GM23248 (cell line): ENCODE data around the gene HSD17B12. TPM values are rescaled to one million over a fixed set of nuclear protein-coding genes. Genes with fewer than 3 reads are reported as not detected.

ENCODE experiments used
- DNase-seq: peaks from one replicate; pipeline ENCODE4 v3.0.0-alpha.2; 2015
- H2AFZ ChIP-seq: fragments of 200-600 bp; sonication (generic); 2 replicates; pipeline ENCODE4 v1.6.1; 2016; ENCODE audit warnings: antibody characterized with exemption
- H3F3A ChIP-seq: fragments of 200-600 bp; sonication (generic); 2 replicates; pipeline ENCODE4 v1.6.1; 2016; ENCODE audit warnings: mild to moderate bottlenecking, antibody characterized with exemption, mixed run types; ENCODE audit not compliant: insufficient read depth
- H3K27ac ChIP-seq: fragments of 200-600 bp; sonication (generic); 2 replicates; pipeline ENCODE4 v1.5.1; 2016; ENCODE audit warnings: mild to moderate bottlenecking
- H3K27me3 ChIP-seq: fragments of 200-600 bp; sonication (generic); replicated peaks from 2 replicates; pipeline ENCODE4 v1.6.1; 2016; ENCODE audit warnings: mild to moderate bottlenecking; ENCODE audit not compliant: insufficient read depth
- H3K36me3 ChIP-seq: fragments of 200-600 bp; sonication (generic); 2 replicates; pipeline ENCODE4 v1.6.1; 2016; ENCODE audit warnings: low read depth, mild to moderate bottlenecking
- H3K4me1 ChIP-seq: fragments of 200-600 bp; sonication (generic); 2 replicates; pipeline ENCODE4 v1.6.1; 2016; ENCODE audit warnings: mild to moderate bottlenecking; ENCODE audit not compliant: insufficient read depth
- H3K4me2 ChIP-seq: fragments of 200-600 bp; sonication (generic); one replicate; pipeline ENCODE4 v1.6.1; 2016; ENCODE audit warnings: mild to moderate bottlenecking; ENCODE audit not compliant: unreplicated experiment
- H3K4me3 ChIP-seq: fragments of 200-600 bp; sonication (generic); 2 replicates; pipeline ENCODE4 v1.5.1; 2016; ENCODE audit warnings: mild to moderate bottlenecking
- H3K79me2 ChIP-seq: fragments of 200-600 bp; sonication (generic); 2 replicates; pipeline ENCODE4 v1.6.1; 2016; ENCODE audit warnings: mild to moderate bottlenecking; ENCODE audit not compliant: insufficient read depth
- H3K9ac ChIP-seq: fragments of 200-600 bp; sonication (generic); 2 replicates; pipeline ENCODE4 v1.6.1; 2016; ENCODE audit warnings: mild to moderate bottlenecking
- H3K9me2 ChIP-seq: fragments of 200-600 bp; sonication (generic); 2 replicates; pipeline ENCODE4 v1.6.1; 2016; ENCODE audit warnings: mixed run types, mild to moderate bottlenecking, moderate library complexity; ENCODE audit not compliant: insufficient read depth
- H3K9me3 ChIP-seq: fragments of 200-600 bp; sonication (generic); one replicate; pipeline ENCODE4 v1.6.1; 2017; ENCODE audit warnings: low read depth
- H4K20me1 ChIP-seq: fragments of 200-600 bp; sonication (generic); 2 replicates; pipeline ENCODE4 v1.6.0; 2016; ENCODE audit not compliant: insufficient read depth
- EZH2 ChIP-seq: fragments of 200-600 bp; sonication (generic); IDR thresholded peaks from 2 replicates; pipeline ENCODE4 v1.6.1; 2018; ENCODE audit warnings: antibody characterized with exemption, mild to moderate bottlenecking; ENCODE audit not compliant: insufficient read depth, poor library complexity, severe bottlenecking
- EZH2phosphoT487 ChIP-seq: fragments of 200-600 bp; sonication (generic); IDR thresholded peaks from 2 replicates; pipeline ENCODE4 v1.6.1; 2018; ENCODE audit warnings: antibody characterized with exemption, moderate library complexity, mild to moderate bottlenecking, low read depth; ENCODE audit not compliant: insufficient read depth
- WGBS, 2 experiments: methylation state at CpG; one replicate each; pipeline ENCODE4 v1.1.6; 2015 to 2017; ENCODE audit warnings: low lambda C conversion rate in 2 of 2, low coverage in 1 of 2; ENCODE audit errors: missing lambda C conversion rate in 2 of 2; 5-methylcytosine and 5-hydroxymethylcytosine counted together
- in situ Hi-C: fragments of 300-500 bp; cut with MboI; formaldehyde crosslinking; loops from 2 replicates; pipeline ENCODE4 v1.15.0; 2020
- polyA plus RNA-seq: library from polyadenylated mRNA; unstranded; fragments of >200 nt; fragmentation: Nextera tagmentation; extraction: Ambion mirVana; gene quantifications from 2 replicates; pipeline ENCODE4 v1.2.1, GENCODE V29; 2016
- total RNA-seq: library from RNA; depleted of rRNA; stranded (reverse); fragments of >200 nt; shearing (Covaris generic); gene quantifications from 2 replicates; pipeline ENCODE4 v1.2.3, GENCODE V29; 2014

HSD17B12 gene
- total and polyA plus RNA-seq, 2 experiments from 2014 or later = 105 to 113 TPM

GRCh38 chr11:43871051-43871450 lies 190.5 kb downstream of the HSD17B12 start:
- H4K20me1 ChIP-seq = no peaks in the 10 kb centered on the region
- H3F3A ChIP-seq = peaks cover 19% of the 10 kb centered on the region
- no peaks in the 10 kb centered on the region for H3K79me2 ChIP-seq
- H3K4me3 ChIP-seq = no peak overlapping the region
- no peaks in the 10 kb centered on the region for H3K36me3 ChIP-seq
- H3K9me3 ChIP-seq = no peaks in the 10 kb centered on the region
- peaks cover 13% of the 10 kb centered on the region for H3K27me3 ChIP-seq
- no peak overlapping the region for H3K4me2 ChIP-seq
- H3K27ac ChIP-seq = no peak overlapping the region
- 21 to 22% methylated on average over 2 of the region's 2 CpGs for WGBS, 2 experiments
- no peak overlapping the region for H2AFZ ChIP-seq
- TF ChIP-seq EZH2 = no peak
- no peak for TF ChIP-seq EZH2phosphoT487
- H3K9me2 ChIP-seq = no peaks in the 10 kb centered on the region
- H3K9ac ChIP-seq = no peak overlapping the region
- in situ Hi-C loops = no loop called here
- H3K4me1 ChIP-seq = peaks cover 18% of the 10 kb centered on the region
- DNase-seq = no peak

GRCh38 chr11:43872995-43873394 lies 192.5 kb downstream of the HSD17B12 start:
- in situ Hi-C loops = no loop called here
- H3K9me2 ChIP-seq = no peaks in the 10 kb centered on the region
- H3K9ac ChIP-seq = no peak overlapping the region
- TF ChIP-seq EZH2 (no peak), EZH2phosphoT487 (no peak)
- no peaks in the 10 kb centered on the region for H3K9me3 ChIP-seq
- peaks cover 12% of the 10 kb centered on the region for H3K4me1 ChIP-seq
- no peak for DNase-seq
- no peaks in the 10 kb centered on the region for H4K20me1 ChIP-seq
- H3K27me3 ChIP-seq = peaks cover 13% of the 10 kb centered on the region
- H3K79me2 ChIP-seq = no peaks in the 10 kb centered on the region
- H3K27ac ChIP-seq = no peak overlapping the region
- peaks cover 19% of the 10 kb centered on the region for H3F3A ChIP-seq
- H2AFZ ChIP-seq = no peak overlapping the region
- no peak overlapping the region for H3K4me3 ChIP-seq
- 31 to 35% methylated on average over 7 of the region's 7 CpGs for WGBS, 2 experiments
- no peak overlapping the region for H3K4me2 ChIP-seq
- no peaks in the 10 kb centered on the region for H3K36me3 ChIP-seq

GRCh38 chr11:43874078-43874477 lies 193.5 kb downstream of the HSD17B12 start:
- in situ Hi-C loops = no loop called here

GRCh38 chr11:43874738-43875137 lies 194.2 kb downstream of the HSD17B12 start:
- Histone ChIP-seq H3K9ac (no peak overlapping the region), H2AFZ (no peak overlapping the region), H3K79me2 (no peaks in the 10 kb centered on the region), H3K4me2 (no peak overlapping the region), H3K36me3 (no peaks in the 10 kb centered on the region), H3F3A (peaks cover 3% of the 10 kb centered on the region), H3K4me1 (no peaks in the 10 kb centered on the region; the same call in 1 of the 2 replicates), H3K9me3 (no peaks in the 10 kb centered on the region), H4K20me1 (no peaks in the 10 kb centered on the region), H3K27ac (no peak overlapping the region), H3K27me3 (peaks cover 13% of the 10 kb centered on the region), H3K9me2 (no peaks in the 10 kb centered on the region), H3K4me3 (no peak overlapping the region)
- DNase-seq = no peak
- in situ Hi-C loops = no loop called here
- WGBS, 2 experiments = 18 to 40% methylated on average over 1 of the region's 1 CpG
- TF ChIP-seq EZH2phosphoT487 (no peak), EZH2 (no peak)

More at GRCh38 chr11:43874078-43874477, 193.5 kb downstream of the HSD17B12 start:
- no peak overlapping the region for H3K9ac ChIP-seq
- no peaks in the 10 kb centered on the region for H3K36me3 ChIP-seq
- no peak for TF ChIP-seq EZH2
- TF ChIP-seq EZH2phosphoT487 = no peak
- no peak overlapping the region for H3K4me3 ChIP-seq
- no peaks in the 10 kb centered on the region for H3K79me2 ChIP-seq
- H2AFZ ChIP-seq = no peak overlapping the region
- no peak overlapping the region for H3K4me2 ChIP-seq
- H3K9me2 ChIP-seq = no peaks in the 10 kb centered on the region
- peaks cover 9% of the 10 kb centered on the region for H3F3A ChIP-seq
- H3K9me3 ChIP-seq = no peaks in the 10 kb centered on the region
- H3K27ac ChIP-seq = no peak overlapping the region
- H3K27me3 ChIP-seq = peaks cover 13% of the 10 kb centered on the region
- H4K20me1 ChIP-seq = no peaks in the 10 kb centered on the region
- peaks cover 6% of the 10 kb centered on the region for H3K4me1 ChIP-seq
- no peak for DNase-seq
- 19 to 30% methylated on average over 3 of the region's 3 CpGs for WGBS, 2 experiments
